ENCODE results near the gene ENO4.
A peak's percentile ranks its signal among the peaks of the same experiment; 100 is the strongest.

ENO4 gene

DNA sequence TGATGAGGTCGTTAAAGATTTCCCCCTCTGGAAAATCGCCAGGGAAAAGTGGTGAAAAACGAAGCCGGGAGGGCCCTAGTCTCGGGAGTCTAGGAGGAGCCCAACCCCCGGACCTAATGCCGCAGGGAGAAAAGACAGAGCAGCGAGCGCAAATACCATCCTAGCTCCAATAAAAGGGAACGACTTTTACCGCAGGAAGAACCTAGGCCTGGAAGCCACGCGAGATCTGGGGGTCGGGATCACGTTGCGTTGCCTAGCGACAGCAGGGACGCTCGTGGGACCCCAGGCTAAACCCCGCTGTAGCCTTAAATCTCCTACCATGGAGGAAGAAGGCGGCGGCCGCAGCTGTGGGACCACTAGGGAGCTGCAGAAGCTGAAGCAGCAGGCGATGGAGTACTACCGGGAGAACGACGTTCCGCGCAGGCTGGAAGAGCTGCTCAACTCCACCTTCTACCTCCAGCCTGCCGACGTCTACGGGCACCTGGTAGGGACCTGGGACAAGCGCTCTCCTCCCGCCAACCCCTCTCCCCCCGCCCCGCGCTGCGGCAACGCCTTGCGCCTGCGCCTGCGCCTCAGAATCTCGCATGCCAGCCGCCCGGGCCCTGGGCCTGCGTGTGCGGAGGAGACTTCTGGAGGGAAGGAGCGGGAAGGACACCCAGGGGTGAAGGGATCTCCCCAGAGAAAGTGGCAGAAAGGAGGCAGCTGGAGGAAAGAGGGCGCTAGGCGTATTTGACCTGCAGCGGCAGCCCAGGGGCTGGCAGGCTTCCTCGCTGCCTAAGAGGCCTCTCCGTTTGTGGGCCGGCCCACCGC, at the start of gene ENO4:
Gene ENO4, plus strand, starts transcription at position 252 of the 810 bp plus-strand sequence. Its CDS starts 68 bp downstream, at position 320.
- DNase-seq (ENCODE audit: low read depth), result peak; percentile 37

GRCh38 chr10:116800286-116800929, 48.9 kb upstream of the ENO4 start:
- DNase-seq (ENCODE audit: low read depth), result no peak

DNA sequence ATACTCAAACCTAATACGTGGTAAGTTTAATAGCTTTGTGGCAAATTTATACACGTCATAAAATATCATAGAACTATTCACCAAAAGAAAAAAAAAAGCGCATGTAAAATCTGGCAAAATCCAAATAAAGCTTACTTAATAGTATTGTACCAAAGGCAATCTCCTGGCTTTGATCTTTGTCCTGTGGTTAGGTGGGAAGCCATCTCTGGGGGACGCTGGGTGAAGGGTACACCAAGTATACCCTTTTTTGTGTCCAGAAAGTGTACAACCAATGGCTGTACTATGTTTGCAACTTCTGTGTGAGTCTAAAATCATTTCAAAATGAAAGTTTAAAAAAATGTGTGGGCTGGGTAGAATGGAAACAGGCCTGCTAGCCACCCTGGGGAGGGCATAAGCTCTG, 47.6 kb upstream of the ENO4 start:
- DNase-seq (ENCODE audit: low read depth), result no peak

- DNase-seq (ENCODE audit: low read depth), result no peak
Observed at GRCh38 chr10:116802474-116802873, 46.8 kb upstream of the ENO4 start.

- DNase-seq (ENCODE audit: low read depth), result no peak
Observed at GRCh38 chr10:116802876-116803275, 46.4 kb upstream of the ENO4 start.

- no peak for DNase-seq (ENCODE audit: low read depth)
Observed at GRCh38 chr10:116803451-116804249, 45.6 kb upstream of the ENO4 start.

DNA sequence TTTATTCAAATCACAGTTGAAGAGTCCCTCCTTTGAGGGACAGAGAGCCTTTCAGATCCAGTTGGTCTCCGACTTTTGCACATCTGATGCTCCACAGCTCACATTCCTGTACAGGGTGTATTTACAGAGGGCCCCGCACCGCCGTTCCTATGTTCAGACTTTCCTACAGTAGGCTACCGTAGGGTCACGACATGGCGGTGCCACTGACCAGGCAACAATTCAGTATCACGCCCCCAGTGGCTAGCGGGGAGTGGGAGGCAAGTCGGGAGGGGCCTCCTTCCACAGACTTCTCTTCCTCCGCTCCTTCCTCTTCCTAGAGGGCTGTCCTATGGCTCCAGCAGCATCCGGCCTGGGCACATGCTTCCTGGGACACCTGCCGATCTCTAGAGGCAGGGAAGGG, 40.6 kb upstream of the ENO4 start:
- no peak for DNase-seq (ENCODE audit: low read depth)

DNA sequence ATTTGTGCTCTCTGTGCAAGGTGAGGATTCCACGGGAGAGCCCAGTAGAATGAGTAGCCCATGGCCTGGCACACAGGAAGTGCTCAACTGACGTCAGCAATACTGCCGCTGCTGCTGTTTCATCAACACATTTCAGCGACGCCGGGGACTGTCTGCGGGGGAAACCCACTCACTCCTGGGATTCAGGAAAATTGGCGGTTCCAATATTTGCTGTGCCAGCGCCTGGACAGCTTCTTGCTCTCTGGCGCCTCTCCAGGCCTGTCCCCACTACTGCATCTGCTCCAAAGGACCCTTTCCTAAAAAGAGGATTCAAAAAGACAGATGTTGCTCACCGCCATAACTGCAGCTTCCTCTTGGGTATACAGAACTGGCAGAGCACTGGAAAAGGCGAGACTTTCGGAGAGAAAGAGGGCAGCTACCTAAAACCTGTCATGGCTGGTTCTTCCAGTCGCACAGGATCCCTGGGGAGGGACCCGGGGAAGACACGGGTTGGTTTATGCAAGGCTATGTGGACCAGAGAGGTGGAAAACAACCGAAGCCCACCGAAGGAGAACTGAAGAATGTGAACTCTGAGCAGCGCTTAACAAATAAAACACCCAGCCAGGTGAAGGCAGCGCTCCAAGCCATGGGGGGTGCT, 39.7 kb upstream of the ENO4 start:
- no peak for DNase-seq (ENCODE audit: low read depth)

DNA sequence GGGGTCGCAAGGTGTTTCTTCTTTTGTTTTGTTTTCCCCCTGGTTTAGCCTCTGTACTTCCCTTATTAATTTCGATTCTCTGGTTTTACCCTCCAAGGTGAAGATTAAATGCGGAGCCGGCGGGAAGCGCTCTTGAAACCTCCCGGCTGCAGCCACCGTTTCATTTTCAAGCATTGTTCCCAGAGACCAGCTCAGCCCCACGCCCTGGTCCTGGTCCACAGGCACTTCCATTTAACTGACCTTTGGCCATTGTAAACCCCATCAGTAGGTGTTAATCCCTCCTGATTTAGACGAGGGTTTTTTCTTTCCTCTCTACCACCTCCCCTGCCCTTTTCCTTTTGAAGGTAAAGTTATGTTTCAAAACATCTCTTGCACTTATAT, 39.2 kb upstream of the ENO4 start:
- no peak for DNase-seq (ENCODE audit: low read depth)

DNA sequence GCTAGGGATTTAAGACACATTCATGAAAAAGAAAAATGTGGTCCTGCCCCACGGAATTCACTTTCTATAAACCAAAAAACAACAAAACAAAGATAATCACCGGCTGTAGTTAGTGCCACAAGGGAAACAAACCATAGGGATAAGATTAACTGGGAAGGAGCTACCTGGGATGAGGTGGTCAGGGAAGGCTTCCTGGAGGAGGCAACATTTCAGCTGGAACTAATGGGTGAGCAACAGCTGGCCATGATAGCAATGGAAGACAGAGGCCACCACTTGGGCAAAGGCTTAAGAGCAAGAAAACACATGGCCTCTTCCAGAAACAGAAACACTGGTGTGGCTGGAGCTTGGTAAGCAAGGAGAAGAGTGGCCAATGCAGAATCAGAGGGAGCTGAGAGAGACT, 38.4 kb upstream of the ENO4 start:
- no peak for DNase-seq (ENCODE audit: low read depth)

- no peak for DNase-seq (ENCODE audit: low read depth)
Observed at GRCh38 chr10:116811691-116812090, 37.6 kb upstream of the ENO4 start.

- peak; percentile 13 for DNase-seq (ENCODE audit: low read depth)
Observed at GRCh38 chr10:116815641-116816415, 33.5 kb upstream of the ENO4 start.

DNA sequence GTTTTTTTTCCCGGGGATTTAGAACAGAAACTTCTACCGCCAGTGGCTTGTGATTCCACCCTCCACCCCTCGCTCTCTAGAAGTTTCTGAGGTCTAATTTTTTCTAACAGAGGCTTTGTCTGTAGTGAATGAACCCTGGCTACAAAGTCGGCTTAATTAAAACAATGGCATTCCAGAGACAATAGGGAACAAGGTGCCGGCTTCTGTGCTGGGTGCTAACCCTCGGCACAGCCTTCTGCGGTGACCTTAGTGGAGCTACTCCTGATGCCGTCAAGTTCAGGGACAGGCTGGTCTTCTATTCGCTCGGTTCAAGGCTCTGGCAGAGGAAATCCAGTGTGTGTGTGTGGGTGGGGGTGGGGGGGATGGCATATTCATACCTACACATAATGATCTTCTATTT, 32.1 kb upstream of the ENO4 start:
- DNase-seq (ENCODE audit: low read depth), result no peak

GRCh38 chr10:116817780-116818343, 31.4 kb upstream of the ENO4 start:
- no peak for DNase-seq (ENCODE audit: low read depth)

DNA sequence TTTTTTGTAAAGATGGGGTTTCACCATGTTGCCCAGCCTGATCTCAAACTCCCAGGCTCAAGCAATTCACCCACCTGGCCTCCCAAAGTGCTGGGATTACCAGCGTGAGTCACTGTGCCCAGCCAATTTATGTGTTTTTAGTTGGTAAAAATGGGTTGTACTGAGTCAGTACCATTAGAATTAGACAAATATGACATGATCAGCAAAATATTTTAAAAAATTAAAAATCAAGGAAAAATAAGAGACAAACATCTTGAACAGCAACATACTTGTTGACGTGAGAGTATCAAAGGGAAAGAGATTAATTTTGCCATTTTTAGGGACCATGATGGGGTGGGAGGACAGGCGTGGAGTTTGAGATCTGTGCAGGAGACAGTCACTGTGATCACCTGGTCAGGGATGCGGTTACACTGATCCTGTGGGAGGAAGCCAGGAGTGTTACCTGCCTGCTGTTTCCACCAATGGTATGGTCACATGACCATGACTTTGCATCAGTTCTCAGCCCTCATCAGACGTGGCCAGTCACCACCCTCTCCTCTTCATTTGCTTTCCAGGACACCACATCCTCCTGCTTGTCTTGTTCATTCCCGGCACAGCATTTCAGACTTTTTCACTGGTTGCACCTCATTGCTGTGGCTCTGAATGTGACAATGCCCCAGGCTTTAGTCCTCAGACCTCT, 29.2 kb upstream of the ENO4 start:
- no peak for DNase-seq (ENCODE audit: low read depth)

DNA sequence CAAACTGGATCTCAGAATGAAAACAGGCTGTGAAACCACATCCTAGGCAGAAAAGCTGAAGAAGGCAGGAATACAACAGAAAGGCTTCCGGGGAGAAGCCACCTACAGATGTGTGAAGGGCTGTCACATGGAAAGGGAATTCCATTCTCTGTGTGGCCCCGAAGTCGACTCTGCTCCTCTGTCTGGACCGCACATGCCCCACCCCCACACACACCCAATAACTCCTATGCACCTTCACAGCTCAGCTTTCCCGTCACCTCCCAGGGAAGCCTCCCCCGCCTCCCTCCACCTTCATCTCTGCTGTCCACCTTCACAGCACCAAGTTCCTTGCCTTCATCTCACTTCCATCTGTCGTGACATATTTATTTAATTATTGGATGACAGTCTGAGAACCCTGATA, 23.4 kb upstream of the ENO4 start:
- no peak for DNase-seq (ENCODE audit: low read depth)

DNA sequence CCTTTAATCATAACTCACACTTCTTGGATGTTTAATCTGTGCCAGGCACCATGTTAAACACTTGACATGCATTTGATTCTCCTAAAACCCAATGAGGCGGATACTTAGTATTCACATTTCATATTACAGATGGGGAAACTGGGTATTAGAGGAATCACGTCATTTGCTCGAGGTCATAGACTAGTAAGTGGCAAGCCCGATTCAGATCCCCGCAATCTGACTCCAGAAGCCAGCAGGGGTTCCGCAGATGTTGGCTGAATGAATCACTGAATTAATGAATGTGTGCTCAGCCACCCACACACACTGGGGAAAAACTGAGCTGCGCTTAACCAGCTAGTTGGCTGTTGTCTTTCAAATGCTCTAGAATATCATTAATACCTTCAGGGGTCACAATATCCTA, 22.5 kb upstream of the ENO4 start:
- no peak for DNase-seq (ENCODE audit: low read depth)

- no peak for DNase-seq (ENCODE audit: low read depth)
Observed at GRCh38 chr10:116827214-116827671, 22.1 kb upstream of the ENO4 start.

DNA sequence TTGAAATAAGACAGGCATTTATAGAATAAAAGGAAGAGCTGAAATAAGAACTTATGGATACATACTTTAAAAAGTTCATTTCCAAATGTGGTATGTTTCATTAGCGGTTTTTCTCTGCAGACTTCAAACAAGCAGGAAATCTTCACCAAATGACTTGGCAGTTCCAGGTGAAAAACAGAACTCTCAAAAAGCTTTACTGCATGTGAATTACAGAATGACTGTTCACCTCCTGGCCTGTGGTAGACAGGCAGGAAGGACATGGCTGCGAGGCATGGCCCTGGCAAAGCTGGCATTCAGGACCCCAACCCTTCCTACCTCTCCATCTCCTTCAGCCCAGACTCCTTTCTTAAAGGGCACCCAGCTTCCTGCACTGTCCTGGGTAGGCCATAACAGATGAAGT, 21.2 kb upstream of the ENO4 start:
- DNase-seq (ENCODE audit: low read depth), result no peak

DNA sequence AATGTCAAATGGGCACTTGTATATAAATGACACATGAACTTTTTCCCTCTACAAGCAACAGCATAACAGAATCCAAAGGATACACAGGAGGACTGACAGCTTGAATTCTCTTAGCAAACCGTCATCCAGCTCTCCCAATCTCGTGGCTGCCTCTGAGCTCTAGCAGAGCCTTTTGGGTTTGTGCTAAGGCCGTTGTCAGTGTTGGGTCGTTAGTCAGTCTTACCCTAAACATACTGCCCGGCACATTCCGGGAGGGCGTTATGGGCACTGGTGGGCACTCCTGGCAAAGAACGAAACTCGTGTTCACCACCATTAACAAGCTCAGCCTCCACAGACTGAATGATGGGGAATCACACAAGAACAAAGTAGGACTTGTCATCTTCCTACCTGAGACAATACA, 19.6 kb upstream of the ENO4 start:
- no peak for DNase-seq (ENCODE audit: low read depth)

DNA sequence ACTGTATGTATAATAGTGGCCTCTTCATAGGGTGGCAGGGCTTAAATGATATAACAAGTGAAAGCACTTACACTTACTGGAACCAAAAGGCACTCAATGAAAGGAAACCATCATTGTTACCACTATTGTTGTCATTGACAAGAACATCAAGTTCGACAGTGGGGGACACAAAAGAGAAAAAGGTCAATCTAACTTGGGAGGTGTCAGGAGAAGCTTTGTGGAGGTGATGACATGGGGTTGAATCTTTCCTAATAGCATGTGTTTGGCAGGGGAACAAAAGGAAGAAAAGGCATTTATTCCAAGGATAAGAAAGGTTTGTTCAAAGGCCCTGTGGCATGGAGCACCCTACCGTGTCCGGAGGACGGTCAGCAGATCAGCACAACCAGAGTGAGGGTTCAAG, 18.2 kb upstream of the ENO4 start:
- no peak for DNase-seq (ENCODE audit: low read depth)
